ENCODE measurements around the gene TLK2. TPM values are rescaled to one million over a fixed set of nuclear protein-coding genes. Genes with fewer than 3 reads are reported as not detected.

Gene TLK2
- total RNA-seq, 3 donors from 2014 or later, result 39.8 to 59.0 (median 42.0) TPM

DNA sequence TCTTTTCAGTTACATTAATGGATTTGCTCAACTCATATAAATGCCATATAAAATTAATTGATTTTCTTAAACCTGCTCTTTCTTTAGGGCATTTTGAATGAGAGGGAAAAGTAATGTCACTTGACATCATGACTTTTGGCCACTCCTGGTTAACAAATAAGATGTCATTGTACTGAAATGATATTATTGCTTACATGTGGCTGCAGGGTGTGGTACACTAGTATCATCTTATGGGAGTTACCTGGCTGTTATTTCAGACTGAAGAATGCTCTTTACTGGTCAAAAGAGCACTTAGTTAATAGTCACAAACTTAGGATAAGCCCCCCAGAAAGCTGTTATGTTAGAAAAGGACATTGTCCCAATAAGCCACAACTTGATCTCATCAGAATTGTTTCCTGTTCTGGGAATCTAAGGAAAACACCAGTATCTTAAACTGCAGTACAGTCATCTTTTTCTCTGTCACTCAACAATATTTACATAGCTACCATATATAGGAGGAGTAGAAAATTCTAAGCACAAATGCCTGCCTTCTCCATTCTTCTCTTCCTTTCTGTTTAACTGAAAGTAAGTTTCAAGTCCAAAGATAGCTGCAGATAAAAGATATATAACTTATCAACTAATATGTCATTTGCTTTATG, 95.0 kb downstream of the TLK2 start:
- TF ChIP-seq POLR2A (IDR thresholded peaks at IDR 0.05) (no peak), POLR2AphosphoS5 (IDR thresholded peaks at IDR 0.05) (no peak), CTCF (IDR thresholded peaks at IDR 0.05) (no peak)
- no peak overlapping the region for H3K4me3 ChIP-seq
- no peaks in the 10 kb centered on the region for H3K9me3 ChIP-seq
- intact Hi-C loops (cut with DNase I; ENCODE audit: low total_unique reads), result no loop called here
- H3K4me1 ChIP-seq, result no peaks in the 10 kb centered on the region
- H3K27me3 ChIP-seq, result no peaks in the 10 kb centered on the region
- H3K27ac ChIP-seq, result peak overlapping the region in 1 of 2 donors; percentile 27
- DNase-seq (ENCODE audit: low spot score in 2 of 2), result no peak
- H3K36me3 ChIP-seq, result no peaks in the 10 kb centered on the region

GRCh38 chr17:62576382-62576781, 97.8 kb downstream of the TLK2 start:
- Histone ChIP-seq H3K4me3 (no peak overlapping the region), H3K36me3 (no peaks in the 10 kb centered on the region), H3K27ac (no peak overlapping the region), H3K4me1 (no peaks in the 10 kb centered on the region), H3K9me3 (no peaks in the 10 kb centered on the region), H3K27me3 (no peaks in the 10 kb centered on the region)
- no peak for DNase-seq (ENCODE audit: low spot score in 2 of 2)
- TF ChIP-seq POLR2AphosphoS5 (IDR thresholded peaks at IDR 0.05) (no peak), POLR2A (IDR thresholded peaks at IDR 0.05) (no peak), CTCF (IDR thresholded peaks at IDR 0.05) (no peak)
- intact Hi-C loops (cut with DNase I; ENCODE audit: low total_unique reads), result no loop called here

DNA sequence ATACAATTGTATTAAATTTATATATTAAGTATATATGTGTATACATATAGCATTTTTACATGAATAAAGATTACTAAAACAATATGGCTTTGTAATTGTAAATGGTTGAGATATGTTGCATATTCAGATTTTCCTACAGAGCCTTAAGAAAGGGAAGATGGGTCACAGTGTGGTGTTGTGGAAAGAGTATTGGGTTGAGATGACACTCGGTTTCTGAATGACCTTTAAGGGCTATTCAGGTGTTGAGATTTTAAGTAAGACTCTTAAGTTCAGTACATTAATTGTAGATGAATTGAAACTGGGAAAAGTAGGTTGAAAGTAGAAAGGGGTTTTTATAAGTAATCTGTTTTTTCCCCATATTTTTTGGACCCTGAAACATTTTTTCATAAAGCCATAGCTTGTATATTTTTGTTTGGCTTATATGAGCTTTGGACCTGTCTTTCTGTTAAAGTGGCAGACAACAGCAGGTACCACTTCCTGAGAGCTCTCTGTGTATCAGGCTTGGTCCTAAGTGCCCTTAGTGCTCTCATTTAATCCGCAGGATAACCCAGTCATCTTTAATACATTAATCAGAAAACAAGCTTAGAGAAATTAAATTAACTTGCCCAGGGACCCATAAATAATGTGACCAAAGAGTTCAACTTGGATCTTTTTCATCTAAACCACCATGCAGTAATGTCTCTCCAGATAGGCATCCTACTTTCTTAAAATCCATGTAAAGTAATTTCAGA, 100.3 kb downstream of the TLK2 start:
- Histone ChIP-seq H3K9me3 (no peaks in the 10 kb centered on the region), H3K36me3 (no peaks in the 10 kb centered on the region), H3K27ac (no peak overlapping the region), H3K4me1 (no peaks in the 10 kb centered on the region), H3K4me3 (no peak overlapping the region), H3K27me3 (no peaks in the 10 kb centered on the region)
- no peak for DNase-seq (ENCODE audit: low spot score in 2 of 2)
- TF ChIP-seq POLR2A (IDR thresholded peaks at IDR 0.05) (no peak), POLR2AphosphoS5 (IDR thresholded peaks at IDR 0.05) (no peak), CTCF (IDR thresholded peaks at IDR 0.05) (no peak)
- intact Hi-C loops (cut with DNase I; ENCODE audit: low total_unique reads), result no loop called here

GRCh38 chr17:62580947-62581346, 102.3 kb downstream of the TLK2 start:
- Histone ChIP-seq H3K9me3 (no peaks in the 10 kb centered on the region), H3K36me3 (no peaks in the 10 kb centered on the region), H3K27ac (no peak overlapping the region), H3K27me3 (no peaks in the 10 kb centered on the region), H3K4me1 (no peaks in the 10 kb centered on the region), H3K4me3 (no peak overlapping the region)
- no peak for TF ChIP-seq POLR2AphosphoS5 (IDR thresholded peaks at IDR 0.05)
- no peak for TF ChIP-seq POLR2A (IDR thresholded peaks at IDR 0.05)
- TF ChIP-seq CTCF (IDR thresholded peaks at IDR 0.05), result no peak
- DNase-seq (ENCODE audit: low spot score in 2 of 2), result no peak
- intact Hi-C loops (cut with DNase I; ENCODE audit: low total_unique reads), result no loop called here

GRCh38 chr17:62581764-62582163, 103.1 kb downstream of the TLK2 start:
- TF ChIP-seq POLR2AphosphoS5 (IDR thresholded peaks at IDR 0.05) (no peak), POLR2A (IDR thresholded peaks at IDR 0.05) (no peak), CTCF (IDR thresholded peaks at IDR 0.05) (no peak)
- no peaks in the 10 kb centered on the region for H3K27me3 ChIP-seq
- no peak overlapping the region for H3K27ac ChIP-seq
- H3K4me3 ChIP-seq, result no peak overlapping the region
- H3K36me3 ChIP-seq, result no peaks in the 10 kb centered on the region
- intact Hi-C loops (cut with DNase I; ENCODE audit: low total_unique reads), result no loop called here
- no peaks in the 10 kb centered on the region for H3K9me3 ChIP-seq
- no peaks in the 10 kb centered on the region for H3K4me1 ChIP-seq
- DNase-seq (ENCODE audit: low spot score in 2 of 2), result no peak
